CD14-positive monocyte (primary cell): ENCODE measurements around the gene PTPRD. TPM values are rescaled to one million over a fixed set of nuclear protein-coding genes. Genes with fewer than 3 reads are reported as not detected.

Experiments used
- DNase-seq, 3 donors: peaks; one replicate each; pipeline ENCODE4 v3.0.0-alpha.2; 2011 to 2022
- H2AFZ ChIP-seq: 2 replicates; pipeline ENCODE4 v1.6.0; 2012; ENCODE audit warnings: mild to moderate bottlenecking, low read depth, low read length, inconsistent platforms; ENCODE audit not compliant: insufficient read depth, poor library complexity, severe bottlenecking
- H3K27ac ChIP-seq, 2 donors: 1 replicate in 1 of 2; 2 replicates in 1 of 2; pipeline ENCODE4 v1.5.1; 2012 to 2013; ENCODE audit warnings: low read length in 2 of 2, control low read depth in 1 of 2, inconsistent platforms in 1 of 2, low read depth in 1 of 2, mild to moderate bottlenecking in 1 of 2
- H3K27me3 ChIP-seq, 2 donors: one replicate each; pipeline versions ENCODE4 v1.6.0 to v1.6.1; 2011 to 2013; ENCODE audit warnings: low read length in 2 of 2; ENCODE audit not compliant: control insufficient read depth in 2 of 2, insufficient read depth in 2 of 2
- H3K36me3 ChIP-seq, 2 donors: replicated peaks in 1 of 2; 1 replicate in 1 of 2; 2 replicates in 1 of 2; pipeline versions ENCODE4 v1.5.1 to v1.6.1; 2012 to 2013; ENCODE audit warnings: low read length in 2 of 2, control low read depth in 1 of 2, inconsistent platforms in 1 of 2, mild to moderate bottlenecking in 1 of 2; ENCODE audit not compliant: insufficient read depth in 2 of 2, control insufficient read depth in 1 of 2
- H3K4me1 ChIP-seq, 2 donors: 1 replicate in 1 of 2; 2 replicates in 1 of 2; pipeline versions ENCODE4 v1.5.1 to v1.6.1; 2012 to 2013; ENCODE audit warnings: low read length in 2 of 2, control low read depth in 1 of 2, inconsistent platforms in 1 of 2, mild to moderate bottlenecking in 1 of 2, moderate library complexity in 1 of 2; ENCODE audit not compliant: insufficient read depth in 2 of 2, control insufficient read depth in 1 of 2
- H3K4me2 ChIP-seq: replicated peaks from 2 replicates; pipeline ENCODE3; 2012; ENCODE audit warnings: low read length, moderate library complexity, mild to moderate bottlenecking; ENCODE audit not compliant: poor library complexity, severe bottlenecking; ENCODE audit errors: extremely low read depth
- H3K4me3 ChIP-seq, 3 experiments: fragments of 200-600 bp in 1 of 3; sonication (generic) in 1 of 3; replicated peaks in 1 of 3; 1 replicate in 2 of 3; 2 replicates in 1 of 3; pipeline ENCODE4 v1.5.1; 2011 to 2013; ENCODE audit warnings: low read length in 3 of 3, mild to moderate bottlenecking in 3 of 3, control low read depth in 2 of 3, low read depth in 2 of 3, inconsistent platforms in 1 of 3, moderate library complexity in 1 of 3
- H3K79me2 ChIP-seq: 2 replicates; pipeline ENCODE4 v1.6.0; 2012; ENCODE audit warnings: mild to moderate bottlenecking, control low read depth, inconsistent platforms, low read length, moderate library complexity; ENCODE audit not compliant: insufficient read depth
- H3K9ac ChIP-seq: 2 replicates; pipeline ENCODE4 v1.6.0; 2017; ENCODE audit warnings: low read length, mild to moderate bottlenecking; ENCODE audit not compliant: insufficient read depth, poor library complexity, severe bottlenecking
- H3K9me3 ChIP-seq, 2 donors: replicated peaks in 1 of 2; 1 replicate in 1 of 2; 2 replicates in 1 of 2; pipeline versions ENCODE4 v1.5.1 to v1.6.1; 2012 to 2013; ENCODE audit warnings: low read length in 2 of 2, control low read depth in 1 of 2; ENCODE audit not compliant: control insufficient read depth in 1 of 2, insufficient read depth in 1 of 2
- H4K20me1 ChIP-seq: 2 replicates; pipeline ENCODE4 v1.6.0; 2012; ENCODE audit warnings: mild to moderate bottlenecking, low read length, control low read depth, moderate library complexity; ENCODE audit not compliant: insufficient read depth
- H3K27ac Mint-ChIP-seq, 7 donors: one replicate each; pipeline ENCODE4 v1.8.0; 2020; ENCODE audit warnings: mild to moderate bottlenecking in 7 of 7, mixed read lengths in 7 of 7, moderate library complexity in 6 of 7, inconsistent platforms in 2 of 7
- H3K27me3 Mint-ChIP-seq, 3 donors: one replicate each; pipeline ENCODE4 v1.8.0; 2021 to 2022; ENCODE audit warnings: low read depth in 3 of 3, mild to moderate bottlenecking in 3 of 3, mixed read lengths in 3 of 3, moderate library complexity in 3 of 3, inconsistent platforms in 1 of 3
- H3K36me3 Mint-ChIP-seq, 2 donors: one replicate each; pipeline ENCODE4 v1.8.0; 2020; ENCODE audit warnings: mixed read lengths in 2 of 2, inconsistent platforms in 1 of 2, mild to moderate bottlenecking in 1 of 2
- H3K4me1 Mint-ChIP-seq: one replicate; pipeline ENCODE4 v1.8.0; 2020; ENCODE audit warnings: mild to moderate bottlenecking, mixed read lengths
- H3K4me3 Mint-ChIP-seq, 2 donors: one replicate each; pipeline ENCODE4 v1.8.0; 2020; ENCODE audit warnings: mild to moderate bottlenecking in 2 of 2, mixed read lengths in 2 of 2, moderate library complexity in 1 of 2
- H3K9me3 Mint-ChIP-seq, 7 donors: one replicate each; pipeline ENCODE4 v1.8.0; 2020 to 2022; ENCODE audit warnings: mixed read lengths in 7 of 7, mild to moderate bottlenecking in 6 of 7, moderate library complexity in 6 of 7, inconsistent platforms in 2 of 7
- WGBS: methylation state at CpG from one replicate; pipeline ENCODE4 v1.1.5; 2013; ENCODE audit warnings: missing lambda C conversion rate; ENCODE audit not compliant: insufficient coverage; 5-methylcytosine and 5-hydroxymethylcytosine counted together
- intact Hi-C, 2 donors: fragments of 100-400 bp; cut with micrococcal nuclease; formaldehyde crosslinking; loops; one replicate each; pipeline versions ENCODE4 v1.15.0 to v1.15.1; 2023
- polyA plus RNA-seq, 3 donors: library from polyadenylated mRNA; depleted of rRNA in 1 of 3; unstranded in 2 of 3; stranded (reverse) in 1 of 3; fragments of 300-500 nt in 2 of 3; fragments of >200 nt in 1 of 3; fragmentation: Illumina TruSeq in 2 of 3; gene quantifications; 1 replicate in 2 of 3; 2 replicates in 1 of 3; pipeline ENCODE4 v1.2.3, GENCODE V29; 2012 to 2021
- TF ChIP-seq, protein P1 (sequence below): fragments of 200-600 bp; IDR thresholded peaks from one replicate; pipeline ENCODE4 v1.8.0; 2022; ENCODE audit warnings: antibody characterized with exemption, mild to moderate bottlenecking

The PTPRD gene
- polyA plus RNA-seq, 3 donors = not detected

DNA sequence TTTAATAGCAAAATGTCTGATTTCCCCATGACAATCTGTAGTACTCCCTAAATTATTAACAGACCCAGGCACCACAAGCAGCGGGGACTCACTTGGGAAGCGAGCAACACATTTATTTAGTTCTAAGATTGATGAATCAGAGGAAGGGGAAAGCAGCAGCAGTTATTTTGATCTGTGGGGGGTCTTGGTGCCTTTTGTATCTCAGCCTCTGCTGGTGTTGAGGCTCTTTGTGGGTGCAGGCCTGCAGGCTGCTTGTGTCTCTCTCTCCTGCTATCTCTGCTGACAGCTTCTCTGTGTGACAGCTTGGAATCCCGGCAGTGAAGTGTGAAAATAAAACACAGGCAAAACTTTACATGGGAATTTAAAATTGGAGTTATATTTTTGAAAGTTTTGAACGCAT is 1935.1 kb downstream of the PTPRD start:
- H3K4me3 Mint-ChIP-seq = no peak overlapping the region
- no peaks in the 10 kb centered on the region for H4K20me1 ChIP-seq

DNA sequence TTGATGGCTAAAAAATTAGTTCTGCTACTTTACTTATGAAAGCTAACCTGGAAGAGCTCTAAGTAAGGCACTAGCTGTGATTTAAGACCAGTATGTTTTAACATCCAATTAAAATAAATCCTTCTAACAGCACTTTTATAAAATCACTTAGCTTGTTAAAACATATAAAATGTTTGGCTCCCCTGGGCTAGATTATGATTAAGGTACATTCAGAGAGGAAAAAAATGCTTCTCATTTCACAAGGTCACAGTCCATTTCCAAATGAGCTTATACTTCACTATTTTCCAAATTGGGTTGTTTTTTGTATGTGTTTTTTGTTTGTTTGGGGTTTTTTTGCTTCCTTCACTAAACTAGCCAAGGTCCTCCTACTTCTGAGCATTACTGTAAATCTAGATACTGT is 1938.3 kb downstream of the PTPRD start:
- Histone ChIP-seq H3K9ac (no peak overlapping the region), H4K20me1 (no peaks in the 10 kb centered on the region), H3K9me3 (no peaks in the 10 kb centered on the region), H3K4me3 (no peak overlapping the region), H3K27ac (no peak overlapping the region), H3K27me3 (no peaks in the 10 kb centered on the region), H3K4me1 (no peaks in the 10 kb centered on the region), H3K4me2 (no peak overlapping the region), H2AFZ (no peak overlapping the region), H3K79me2 (no peaks in the 10 kb centered on the region), H3K36me3 (no peaks in the 10 kb centered on the region)
- no peaks in the 10 kb centered on the region for H3K36me3 Mint-ChIP-seq
- TF ChIP-seq, protein P1, sequence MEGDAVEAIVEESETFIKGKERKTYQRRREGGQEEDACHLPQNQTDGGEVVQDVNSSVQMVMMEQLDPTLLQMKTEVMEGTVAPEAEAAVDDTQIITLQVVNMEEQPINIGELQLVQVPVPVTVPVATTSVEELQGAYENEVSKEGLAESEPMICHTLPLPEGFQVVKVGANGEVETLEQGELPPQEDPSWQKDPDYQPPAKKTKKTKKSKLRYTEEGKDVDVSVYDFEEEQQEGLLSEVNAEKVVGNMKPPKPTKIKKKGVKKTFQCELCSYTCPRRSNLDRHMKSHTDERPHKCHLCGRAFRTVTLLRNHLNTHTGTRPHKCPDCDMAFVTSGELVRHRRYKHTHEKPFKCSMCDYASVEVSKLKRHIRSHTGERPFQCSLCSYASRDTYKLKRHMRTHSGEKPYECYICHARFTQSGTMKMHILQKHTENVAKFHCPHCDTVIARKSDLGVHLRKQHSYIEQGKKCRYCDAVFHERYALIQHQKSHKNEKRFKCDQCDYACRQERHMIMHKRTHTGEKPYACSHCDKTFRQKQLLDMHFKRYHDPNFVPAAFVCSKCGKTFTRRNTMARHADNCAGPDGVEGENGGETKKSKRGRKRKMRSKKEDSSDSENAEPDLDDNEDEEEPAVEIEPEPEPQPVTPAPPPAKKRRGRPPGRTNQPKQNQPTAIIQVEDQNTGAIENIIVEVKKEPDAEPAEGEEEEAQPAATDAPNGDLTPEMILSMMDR = no peak
- H3K27me3 Mint-ChIP-seq = peaks cover 0 to 2% (median 2%) of the 10 kb centered on the region in 3 donors
- no peak overlapping the region for H3K4me3 Mint-ChIP-seq
- no peak for DNase-seq
- H3K27ac Mint-ChIP-seq = no peak overlapping the region
- intact Hi-C loops = no loop called here
- H3K9me3 Mint-ChIP-seq = no peaks in the 10 kb centered on the region
- no peaks in the 10 kb centered on the region for H3K4me1 Mint-ChIP-seq

More for the DNA sequence above, 1935.1 kb downstream of the PTPRD start:
- intact Hi-C loops = no loop called here
- WGBS = 90% methylated on average over 2 of the region's 4 CpGs
- H3K79me2 ChIP-seq = no peaks in the 10 kb centered on the region
- DNase-seq = no peak
- H3K27ac ChIP-seq = no peak overlapping the region
- no peaks in the 10 kb centered on the region for H3K36me3 Mint-ChIP-seq
- H3K4me1 Mint-ChIP-seq = no peaks in the 10 kb centered on the region
- H3K9me3 ChIP-seq = no peaks in the 10 kb centered on the region
- no peak overlapping the region for H3K9ac ChIP-seq
- no peak overlapping the region for H3K4me3 ChIP-seq
- H3K27me3 ChIP-seq = no peaks in the 10 kb centered on the region
- no peaks in the 10 kb centered on the region for H3K36me3 ChIP-seq
- peaks cover 0 to 2% (median 0%) of the 10 kb centered on the region in 7 donors for H3K9me3 Mint-ChIP-seq
- TF ChIP-seq, protein P1 = no peak
- H3K4me1 ChIP-seq = no peaks in the 10 kb centered on the region
- no peak overlapping the region for H3K27ac Mint-ChIP-seq
- H3K27me3 Mint-ChIP-seq = peaks cover 0 to 2% (median 2%) of the 10 kb centered on the region in 3 donors
- H3K4me2 ChIP-seq = no peak overlapping the region
- no peak overlapping the region for H2AFZ ChIP-seq
